Measurements from ENCODE around the gene WIPI1. TPM values are rescaled to one million over a fixed set of nuclear protein-coding genes. Genes with fewer than 3 reads are reported as not detected.
A peak's percentile ranks its signal among the peaks of the same experiment; 100 is the strongest.
"Not testable (repeated sequence)": the region's sequence is repeated elsewhere in the genome, so short reads cannot be mapped to it uniquely, and the experiment has no call there.

Gene WIPI1
- total and polyA plus RNA-seq, 2 experiments from 2014 or later, result 67.4 to 79.6 TPM

- no peak overlapping the region for H3K27ac ChIP-seq
- no peak overlapping the region for H3K4me3 ChIP-seq
- H2AFZ ChIP-seq, result no peak overlapping the region
- H4K20me1 ChIP-seq (ENCODE audit: insufficient read depth, poor library complexity, severe bottlenecking), result no peaks in the 10 kb centered on the region
- H3K4me1 ChIP-seq (ENCODE audit: insufficient read depth), result no peaks in the 10 kb centered on the region
- H3K9me3 ChIP-seq (ENCODE audit: low read depth), result peaks cover 5% of the 10 kb centered on the region
- H3K27me3 ChIP-seq, result no peaks in the 10 kb centered on the region
- no peak overlapping the region for H3K4me2 ChIP-seq
- no peak for TF ChIP-seq EZH2phosphoT487 (IDR thresholded peaks at IDR 0.05; ENCODE audit: low read depth, severe bottlenecking, unreplicated experiment)
- WGBS (ENCODE audit: low lambda C conversion rate, missing lambda C conversion rate), result 99% methylated on average over 3 of the region's 3 CpGs
- no peaks in the 10 kb centered on the region for H3K36me3 ChIP-seq (replicated peaks; ENCODE audit: insufficient read depth, low read depth)
- DNase-seq (ENCODE audit: low spot score), result no peak
- no peaks in the 10 kb centered on the region for H3K79me2 ChIP-seq
- H3K9me2 ChIP-seq (replicated peaks; ENCODE audit: insufficient read depth), result no peaks in the 10 kb centered on the region
These were observed 40.0 kb downstream of the WIPI1 start for GRCh38 chr17:68417317-68417716.

- DNase-seq (ENCODE audit: low spot score); H3K4me3 ChIP-seq; H4K20me1 ChIP-seq (ENCODE audit: insufficient read depth, poor library complexity, severe bottlenecking); H3K79me2 ChIP-seq; H3K36me3 ChIP-seq (replicated peaks; ENCODE audit: insufficient read depth, low read depth); H3K4me2 ChIP-seq; H2AFZ ChIP-seq; H3K9me3 ChIP-seq (ENCODE audit: low read depth); H3K27ac ChIP-seq; H3K27me3 ChIP-seq; H3K9me2 ChIP-seq (replicated peaks; ENCODE audit: insufficient read depth); H3K4me1 ChIP-seq (ENCODE audit: insufficient read depth): not testable (repeated sequence)
These were observed 42.4 kb downstream of the WIPI1 start for GRCh38 chr17:68414901-68415300.

- Histone ChIP-seq H2AFZ (peak overlapping the region; percentile 35), H3K4me2 (peak overlapping the region; percentile 68)
- H3K9me2 ChIP-seq (replicated peaks; ENCODE audit: insufficient read depth); H3K79me2 ChIP-seq; DNase-seq (ENCODE audit: low spot score); H3K27me3 ChIP-seq; H3K4me1 ChIP-seq (ENCODE audit: insufficient read depth); H4K20me1 ChIP-seq (ENCODE audit: insufficient read depth, poor library complexity, severe bottlenecking); H3K36me3 ChIP-seq (replicated peaks; ENCODE audit: insufficient read depth, low read depth); H3K27ac ChIP-seq; H3K9me3 ChIP-seq (ENCODE audit: low read depth); H3K4me3 ChIP-seq: not testable (repeated sequence)
- WGBS (ENCODE audit: low lambda C conversion rate, missing lambda C conversion rate), result 15% methylated on average over 33 of the region's 34 CpGs
These were observed 43.4 kb downstream of the WIPI1 start for GRCh38 chr17:68413597-68414560.

GRCh38 chr17:68407656-68408055, 49.6 kb downstream of the WIPI1 start:
- not testable (repeated sequence) for DNase-seq (ENCODE audit: low spot score); H3K4me1 ChIP-seq (ENCODE audit: insufficient read depth); H3K4me2 ChIP-seq; H3K27me3 ChIP-seq; H2AFZ ChIP-seq; H3K9me2 ChIP-seq (replicated peaks; ENCODE audit: insufficient read depth); H4K20me1 ChIP-seq (ENCODE audit: insufficient read depth, poor library complexity, severe bottlenecking); H3K4me3 ChIP-seq; H3K27ac ChIP-seq; H3K79me2 ChIP-seq; H3K9me3 ChIP-seq (ENCODE audit: low read depth); H3K36me3 ChIP-seq (replicated peaks; ENCODE audit: insufficient read depth, low read depth)
- 69% methylated on average over 1 of the region's 1 CpG for WGBS (ENCODE audit: low lambda C conversion rate, missing lambda C conversion rate)

- not testable (repeated sequence) for H3K4me3 ChIP-seq; H4K20me1 ChIP-seq (ENCODE audit: insufficient read depth, poor library complexity, severe bottlenecking); H3K27me3 ChIP-seq; H3K9me3 ChIP-seq (ENCODE audit: low read depth); H3K4me1 ChIP-seq (ENCODE audit: insufficient read depth); H3K36me3 ChIP-seq (replicated peaks; ENCODE audit: insufficient read depth, low read depth); H3K4me2 ChIP-seq; DNase-seq (ENCODE audit: low spot score); H3K79me2 ChIP-seq; H2AFZ ChIP-seq; H3K27ac ChIP-seq; H3K9me2 ChIP-seq (replicated peaks; ENCODE audit: insufficient read depth)
- WGBS (ENCODE audit: low lambda C conversion rate, missing lambda C conversion rate), result 98% methylated on average over 3 of the region's 5 CpGs
These were observed 53.5 kb downstream of the WIPI1 start for GRCh38 chr17:68403837-68404236.

GRCh38 chr17:68403122-68403521, 54.2 kb downstream of the WIPI1 start:
- no peak overlapping the region for H3K4me3 ChIP-seq
- no peak for DNase-seq (ENCODE audit: low spot score)
- H3K27me3 ChIP-seq, result no peaks in the 10 kb centered on the region
- no peaks in the 10 kb centered on the region for H4K20me1 ChIP-seq (ENCODE audit: insufficient read depth, poor library complexity, severe bottlenecking)
- H3K9me2 ChIP-seq (replicated peaks; ENCODE audit: insufficient read depth), result no peaks in the 10 kb centered on the region
- H3K79me2 ChIP-seq, result no peaks in the 10 kb centered on the region
- peaks cover 5% of the 10 kb centered on the region for H3K4me1 ChIP-seq (ENCODE audit: insufficient read depth)
- H3K27ac ChIP-seq, result no peak overlapping the region
- no peak overlapping the region for H3K4me2 ChIP-seq
- no peaks in the 10 kb centered on the region for H3K9me3 ChIP-seq (ENCODE audit: low read depth)
- no peak overlapping the region for H2AFZ ChIP-seq
- 97% methylated on average over 1 of the region's 1 CpG for WGBS (ENCODE audit: low lambda C conversion rate, missing lambda C conversion rate)
- TF ChIP-seq EZH2phosphoT487 (IDR thresholded peaks at IDR 0.05; ENCODE audit: low read depth, severe bottlenecking, unreplicated experiment), result no peak
- no peak for TF ChIP-seq EZH2 (IDR thresholded peaks at IDR 0.05; ENCODE audit: borderline replicate concordance)
- TF ChIP-seq CTCF (IDR thresholded peaks at IDR 0.05; ENCODE audit: poor library complexity), result no peak
- H3K36me3 ChIP-seq (replicated peaks; ENCODE audit: insufficient read depth, low read depth), result no peaks in the 10 kb centered on the region
